ENCODE results near the gene ADARB1.

Gene ADARB1

GRCh38 chr21:45097827-45098387 lies 23.5 kb downstream of the ADARB1 start:
- no peak overlapping the region for H3K27ac ChIP-seq (ENCODE audit: low read depth, low read length, severe bottlenecking)
- H3K4me1 ChIP-seq (ENCODE audit: control insufficient read depth, insufficient read depth, low read length, poor library complexity, severe bottlenecking) = peaks cover 28% of the 10 kb centered on the region
- H3K4me3 ChIP-seq (ENCODE audit: extremely low read depth, insufficient read depth, low read length, poor library complexity, severe bottlenecking) = no peak overlapping the region
- H3K36me3 ChIP-seq (ENCODE audit: control insufficient read depth, insufficient read depth, low read length) = no peaks in the 10 kb centered on the region
- 94% methylated on average over 12 of the region's 12 CpGs for WGBS, 2 experiments (ENCODE audit: insufficient coverage in 2 of 2)
- H3K9me3 ChIP-seq (ENCODE audit: control insufficient read depth, low read length) = no peaks in the 10 kb centered on the region

GRCh38 chr21:45098867-45099266 lies 24.5 kb downstream of the ADARB1 start:
- Histone ChIP-seq H3K36me3 (ENCODE audit: control insufficient read depth, insufficient read depth, low read length) (no peaks in the 10 kb centered on the region), H3K4me1 (ENCODE audit: control insufficient read depth, insufficient read depth, low read length, poor library complexity, severe bottlenecking) (peaks cover 21% of the 10 kb centered on the region), H3K4me3 (ENCODE audit: extremely low read depth, insufficient read depth, low read length, poor library complexity, severe bottlenecking) (no peak overlapping the region), H3K27ac (ENCODE audit: low read depth, low read length, severe bottlenecking) (no peak overlapping the region), H3K9me3 (ENCODE audit: control insufficient read depth, low read length) (no peaks in the 10 kb centered on the region)
- WGBS, 2 experiments (ENCODE audit: insufficient coverage in 2 of 2) = 63 to 67% methylated on average over 2 to 3 of the region's 4 CpGs

GRCh38 chr21:45099571-45099970 lies 25.2 kb downstream of the ADARB1 start:
- 67 to 85% methylated on average over 1 to 2 of the region's 3 CpGs for WGBS, 2 experiments (ENCODE audit: insufficient coverage in 2 of 2)

GRCh38 chr21:45100866-45101265 lies 26.5 kb downstream of the ADARB1 start:
- no peak overlapping the region for H3K4me3 ChIP-seq (ENCODE audit: extremely low read depth, insufficient read depth, low read length, poor library complexity, severe bottlenecking)
- H3K4me1 ChIP-seq (ENCODE audit: control insufficient read depth, insufficient read depth, low read length, poor library complexity, severe bottlenecking) = peaks cover 6% of the 10 kb centered on the region
- H3K9me3 ChIP-seq (ENCODE audit: control insufficient read depth, low read length) = no peaks in the 10 kb centered on the region
- no peak overlapping the region for H3K27ac ChIP-seq (ENCODE audit: low read depth, low read length, severe bottlenecking)
- 97 to 98% methylated on average over 36 to 40 of the region's 40 CpGs for WGBS, 2 experiments (ENCODE audit: insufficient coverage in 2 of 2)
- H3K36me3 ChIP-seq (ENCODE audit: control insufficient read depth, insufficient read depth, low read length) = no peaks in the 10 kb centered on the region

More at GRCh38 chr21:45099571-45099970, 25.2 kb downstream of the ADARB1 start:
- H3K36me3 ChIP-seq (ENCODE audit: control insufficient read depth, insufficient read depth, low read length) = no peaks in the 10 kb centered on the region
- H3K4me1 ChIP-seq (ENCODE audit: control insufficient read depth, insufficient read depth, low read length, poor library complexity, severe bottlenecking) = peaks cover 17% of the 10 kb centered on the region
- no peak overlapping the region for H3K27ac ChIP-seq (ENCODE audit: low read depth, low read length, severe bottlenecking)
- no peaks in the 10 kb centered on the region for H3K9me3 ChIP-seq (ENCODE audit: control insufficient read depth, low read length)
- H3K4me3 ChIP-seq (ENCODE audit: extremely low read depth, insufficient read depth, low read length, poor library complexity, severe bottlenecking) = no peak overlapping the region

- Histone ChIP-seq H3K36me3 (ENCODE audit: control insufficient read depth, insufficient read depth, low read length) (no peaks in the 10 kb centered on the region), H3K4me3 (ENCODE audit: extremely low read depth, insufficient read depth, low read length, poor library complexity, severe bottlenecking) (no peak overlapping the region)
- WGBS, 2 experiments (ENCODE audit: insufficient coverage in 2 of 2) = 80% methylated on average over 2 of the region's 2 CpGs; no CpG with 5 or more reads in 1 of the 2 experiments
Observed at GRCh38 chr21:45102391-45102932, 28.1 kb downstream of the ADARB1 start.

GRCh38 chr21:45103971-45104520 lies 29.7 kb downstream of the ADARB1 start:
- 91 to 98% methylated on average over 6 to 8 of the region's 9 CpGs for WGBS, 2 experiments (ENCODE audit: insufficient coverage in 2 of 2)
- H3K4me1 ChIP-seq (ENCODE audit: control insufficient read depth, insufficient read depth, low read length, poor library complexity, severe bottlenecking) = peaks cover 8% of the 10 kb centered on the region
- H3K9me3 ChIP-seq (ENCODE audit: control insufficient read depth, low read length) = no peaks in the 10 kb centered on the region
- no peaks in the 10 kb centered on the region for H3K36me3 ChIP-seq (ENCODE audit: control insufficient read depth, insufficient read depth, low read length)
- H3K27ac ChIP-seq (ENCODE audit: low read depth, low read length, severe bottlenecking) = no peak overlapping the region
- no peak overlapping the region for H3K4me3 ChIP-seq (ENCODE audit: extremely low read depth, insufficient read depth, low read length, poor library complexity, severe bottlenecking)

More at GRCh38 chr21:45102391-45102932, 28.1 kb downstream of the ADARB1 start:
- H3K27ac ChIP-seq (ENCODE audit: low read depth, low read length, severe bottlenecking) = no peak overlapping the region
- peaks cover 8% of the 10 kb centered on the region for H3K4me1 ChIP-seq (ENCODE audit: control insufficient read depth, insufficient read depth, low read length, poor library complexity, severe bottlenecking)
- no peaks in the 10 kb centered on the region for H3K9me3 ChIP-seq (ENCODE audit: control insufficient read depth, low read length)

GRCh38 chr21:45104560-45104959 lies 30.2 kb downstream of the ADARB1 start:
- WGBS, 2 experiments (ENCODE audit: insufficient coverage in 2 of 2) = 86 to 87% methylated on average over 3 of the region's 3 CpGs

GRCh38 chr21:45105906-45106485 lies 31.6 kb downstream of the ADARB1 start:
- H3K27ac ChIP-seq (ENCODE audit: low read depth, low read length, severe bottlenecking) = no peak overlapping the region
- no peak overlapping the region for H3K4me3 ChIP-seq (ENCODE audit: extremely low read depth, insufficient read depth, low read length, poor library complexity, severe bottlenecking)
- WGBS, 2 experiments (ENCODE audit: insufficient coverage in 2 of 2) = 74 to 78% methylated on average over 3 to 4 of the region's 7 CpGs
- H3K4me1 ChIP-seq (ENCODE audit: control insufficient read depth, insufficient read depth, low read length, poor library complexity, severe bottlenecking) = peaks cover 8% of the 10 kb centered on the region
- H3K9me3 ChIP-seq (ENCODE audit: control insufficient read depth, low read length) = no peaks in the 10 kb centered on the region
- H3K36me3 ChIP-seq (ENCODE audit: control insufficient read depth, insufficient read depth, low read length) = no peaks in the 10 kb centered on the region

More at GRCh38 chr21:45104560-45104959, 30.2 kb downstream of the ADARB1 start:
- H3K4me3 ChIP-seq (ENCODE audit: extremely low read depth, insufficient read depth, low read length, poor library complexity, severe bottlenecking) = no peak overlapping the region
- H3K9me3 ChIP-seq (ENCODE audit: control insufficient read depth, low read length) = no peaks in the 10 kb centered on the region
- no peaks in the 10 kb centered on the region for H3K36me3 ChIP-seq (ENCODE audit: control insufficient read depth, insufficient read depth, low read length)
- H3K4me1 ChIP-seq (ENCODE audit: control insufficient read depth, insufficient read depth, low read length, poor library complexity, severe bottlenecking) = peaks cover 8% of the 10 kb centered on the region
- no peak overlapping the region for H3K27ac ChIP-seq (ENCODE audit: low read depth, low read length, severe bottlenecking)

GRCh38 chr21:45108034-45108790 lies 33.8 kb downstream of the ADARB1 start:
- Histone ChIP-seq H3K9me3 (ENCODE audit: control insufficient read depth, low read length) (no peaks in the 10 kb centered on the region), H3K4me1 (ENCODE audit: control insufficient read depth, insufficient read depth, low read length, poor library complexity, severe bottlenecking) (peaks cover 12% of the 10 kb centered on the region), H3K36me3 (ENCODE audit: control insufficient read depth, insufficient read depth, low read length) (no peaks in the 10 kb centered on the region), H3K27ac (ENCODE audit: low read depth, low read length, severe bottlenecking) (no peak overlapping the region), H3K4me3 (ENCODE audit: extremely low read depth, insufficient read depth, low read length, poor library complexity, severe bottlenecking) (no peak overlapping the region)
- 100% methylated on average over 1 to 3 of the region's 6 CpGs for WGBS, 2 experiments (ENCODE audit: insufficient coverage in 2 of 2)

GRCh38 chr21:45108808-45109781 lies 34.7 kb downstream of the ADARB1 start:
- Histone ChIP-seq H3K27ac (ENCODE audit: low read depth, low read length, severe bottlenecking) (no peak overlapping the region), H3K4me3 (ENCODE audit: extremely low read depth, insufficient read depth, low read length, poor library complexity, severe bottlenecking) (no peak overlapping the region), H3K36me3 (ENCODE audit: control insufficient read depth, insufficient read depth, low read length) (no peaks in the 10 kb centered on the region), H3K9me3 (ENCODE audit: control insufficient read depth, low read length) (no peaks in the 10 kb centered on the region), H3K4me1 (ENCODE audit: control insufficient read depth, insufficient read depth, low read length, poor library complexity, severe bottlenecking) (peaks cover 12% of the 10 kb centered on the region)
- 94 to 96% methylated on average over 40 to 43 of the region's 44 CpGs for WGBS, 2 experiments (ENCODE audit: insufficient coverage in 2 of 2)

All from mesodermal cell (in vitro differentiated cells).